PC-3 (cell line): ENCODE measurements around the gene CREBBP. TPM values are rescaled to one million over a fixed set of nuclear protein-coding genes. Genes with fewer than 3 reads are reported as not detected.

Source experiments
- ATAC-seq: fragments of 200-7000 bp; cut with Tn5 transposase; 2 replicates; pipeline ENCODE4 v1.9.1; 2020; ENCODE audit warnings: mild to moderate bottlenecking, moderate library complexity
- BruUV-seq: library from RNA; stranded (reverse); fragments of 400-500 nt; replicated peaks from 2 replicates; lab custom pipeline; 2021; lab: Mats Ljungman, UMichigan
- CTCF ChIA-PET: fragments of 300-600 bp; sonication (Branson Sonifier 250); formaldehyde crosslinking; loops from one replicate; lab custom pipeline; 2022; ENCODE audit warnings: antibody characterized with exemption; lab: Charles Lee
- POLR2A ChIA-PET: fragments of 300-600 bp; sonication (Branson Sonifier 250); formaldehyde crosslinking; loops from one replicate; lab custom pipeline; 2022; ENCODE audit warnings: antibody characterized with exemption; ENCODE audit not compliant: unreplicated experiment; lab: Charles Lee
- DNase-seq: peaks from one replicate; pipeline ENCODE4 v3.0.0-alpha.2; 2015
- H2AFZ ChIP-seq: fragments of 300-600 bp; sonication (generic); 2 replicates; pipeline ENCODE4 v1.6.0; 2016; ENCODE audit warnings: antibody characterized with exemption, low read length
- H3F3A ChIP-seq: fragments of 300-600 bp; sonication (generic); one replicate; pipeline ENCODE4 v1.6.0; 2017; ENCODE audit warnings: antibody characterized with exemption, low read length, control low read depth, mild to moderate bottlenecking; ENCODE audit not compliant: unreplicated experiment
- H3K27ac ChIP-seq: fragments of 300-600 bp; sonication (generic); 2 replicates; pipeline ENCODE4 v1.5.1; 2016; ENCODE audit warnings: mild to moderate bottlenecking, low read length
- H3K27me3 ChIP-seq: fragments of 300-600 bp; sonication (generic); 2 replicates; pipeline ENCODE4 v1.6.1; 2016; ENCODE audit warnings: low read length, mixed read lengths
- H3K36me3 ChIP-seq: fragments of 300-600 bp; sonication (generic); 2 replicates; pipeline ENCODE4 v1.6.1; 2016; ENCODE audit warnings: low read depth, mixed run types, low read length, mixed read lengths
- H3K4me1 ChIP-seq: fragments of 300-600 bp; sonication (generic); 2 replicates; pipeline ENCODE4 v1.5.1; 2016; ENCODE audit warnings: low read length; ENCODE audit not compliant: insufficient read depth
- H3K4me2 ChIP-seq: fragments of 300-600 bp; sonication (generic); 2 replicates; pipeline ENCODE4 v1.6.0; 2016; ENCODE audit warnings: low read length
- H3K4me3 ChIP-seq: fragments of 300-600 bp; sonication (generic); 2 replicates; pipeline ENCODE4 v1.5.1; 2016; ENCODE audit warnings: mild to moderate bottlenecking, low read length, mixed read lengths
- H3K79me2 ChIP-seq: fragments of 300-600 bp; sonication (generic); 2 replicates; pipeline ENCODE4 v1.6.1; 2017; ENCODE audit warnings: low read length, mixed read lengths
- H3K9ac ChIP-seq: fragments of 300-600 bp; sonication (generic); 2 replicates; pipeline ENCODE4 v1.6.0; 2016; ENCODE audit warnings: mild to moderate bottlenecking, low read length
- H3K9me2 ChIP-seq: fragments of 300-600 bp; sonication (generic); replicated peaks from 2 replicates; pipeline ENCODE4 v1.6.1; 2016; ENCODE audit warnings: mixed run types, low read length, mixed read lengths
- H3K9me3 ChIP-seq: fragments of 300-600 bp; sonication (generic); 2 replicates; pipeline ENCODE4 v1.6.1; 2016; ENCODE audit warnings: low read length, mixed read lengths
- H4K20me1 ChIP-seq: fragments of 300-600 bp; sonication (generic); 2 replicates; pipeline ENCODE4 v1.6.1; 2016; ENCODE audit warnings: low read length, mixed read lengths
- EZH2 ChIP-seq: fragments of 300-600 bp; sonication (generic); IDR thresholded peaks from one replicate; pipeline ENCODE4 v1.6.1; 2017; ENCODE audit warnings: antibody characterized with exemption, mild to moderate bottlenecking, low read length; ENCODE audit not compliant: unreplicated experiment
- EZH2phosphoT487 ChIP-seq: fragments of 300-600 bp; sonication (generic); IDR thresholded peaks from 2 replicates; pipeline ENCODE4 v1.6.1; 2018; ENCODE audit warnings: mild to moderate bottlenecking, antibody characterized with exemption, low read length, borderline replicate concordance
- intact Hi-C: fragments of 100-400 bp; cut with micrococcal nuclease; formaldehyde crosslinking; loops from 2 replicates; pipeline ENCODE4 v1.9.0; 2023
- total RNA-seq: library from RNA; depleted of rRNA; stranded (reverse); fragments of >200 nt; gene quantifications from 2 replicates; pipeline ENCODE4 v1.2.3, GENCODE V29; 2014
- TF ChIP-seq, protein P1 (sequence below): fragments of 300-600 bp; sonication (generic); conservative IDR thresholded peaks from 2 replicates; pipeline ENCODE4 v1.5.1; 2017; ENCODE audit warnings: antibody characterized with exemption, low read depth, mild to moderate bottlenecking, low read length

The CREBBP gene
- total RNA-seq, 1 experiment from 2014 or later = 21.9 TPM

DNA sequence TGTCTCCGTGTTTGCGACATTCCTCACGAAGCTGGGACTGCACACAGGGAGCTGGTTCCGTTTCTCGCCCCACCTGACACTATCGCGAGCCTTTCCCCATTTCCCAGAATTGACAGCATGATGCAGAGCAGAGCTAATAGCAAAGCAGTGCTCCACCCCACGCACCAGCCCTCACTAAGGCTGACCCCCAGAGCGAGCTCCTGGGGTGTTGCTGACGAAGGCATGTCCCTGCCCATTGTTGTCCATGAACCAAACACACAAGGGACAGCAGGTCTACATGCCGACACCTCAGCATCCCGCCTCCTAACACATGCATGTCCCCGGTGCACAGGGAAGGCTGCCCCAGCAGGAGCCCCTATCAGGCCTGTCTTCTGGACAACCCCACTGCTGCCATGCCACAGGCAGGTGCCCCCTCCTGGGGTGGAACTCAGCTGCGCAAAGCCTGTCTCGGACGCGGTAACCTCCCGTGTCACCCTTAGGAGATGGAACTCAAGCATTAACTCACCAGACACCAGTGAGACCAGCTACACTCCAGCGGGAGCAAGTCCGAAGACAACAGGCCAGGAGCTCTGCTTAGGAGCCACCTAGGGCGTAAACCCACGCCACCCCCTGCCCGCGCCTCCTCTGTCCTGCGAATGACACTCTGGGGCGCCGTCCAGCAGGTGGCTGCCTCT, 146.3 kb downstream of the CREBBP start:
- POLR2A ChIA-PET = no interaction called here
- Histone ChIP-seq H3K4me1 (no peaks in the 10 kb centered on the region), H3F3A (no peaks in the 10 kb centered on the region), H3K4me3 (no peak overlapping the region), H3K9ac (no peak overlapping the region), H3K79me2 (no peaks in the 10 kb centered on the region), H3K27me3 (no peaks in the 10 kb centered on the region), H2AFZ (no peak overlapping the region), H3K4me2 (no peak overlapping the region), H3K36me3 (peaks cover 9% of the 10 kb centered on the region), H3K9me3 (no peaks in the 10 kb centered on the region), H3K9me2 (no peaks in the 10 kb centered on the region), H4K20me1 (no peaks in the 10 kb centered on the region), H3K27ac (no peak overlapping the region)
- TF ChIP-seq, protein P1, sequence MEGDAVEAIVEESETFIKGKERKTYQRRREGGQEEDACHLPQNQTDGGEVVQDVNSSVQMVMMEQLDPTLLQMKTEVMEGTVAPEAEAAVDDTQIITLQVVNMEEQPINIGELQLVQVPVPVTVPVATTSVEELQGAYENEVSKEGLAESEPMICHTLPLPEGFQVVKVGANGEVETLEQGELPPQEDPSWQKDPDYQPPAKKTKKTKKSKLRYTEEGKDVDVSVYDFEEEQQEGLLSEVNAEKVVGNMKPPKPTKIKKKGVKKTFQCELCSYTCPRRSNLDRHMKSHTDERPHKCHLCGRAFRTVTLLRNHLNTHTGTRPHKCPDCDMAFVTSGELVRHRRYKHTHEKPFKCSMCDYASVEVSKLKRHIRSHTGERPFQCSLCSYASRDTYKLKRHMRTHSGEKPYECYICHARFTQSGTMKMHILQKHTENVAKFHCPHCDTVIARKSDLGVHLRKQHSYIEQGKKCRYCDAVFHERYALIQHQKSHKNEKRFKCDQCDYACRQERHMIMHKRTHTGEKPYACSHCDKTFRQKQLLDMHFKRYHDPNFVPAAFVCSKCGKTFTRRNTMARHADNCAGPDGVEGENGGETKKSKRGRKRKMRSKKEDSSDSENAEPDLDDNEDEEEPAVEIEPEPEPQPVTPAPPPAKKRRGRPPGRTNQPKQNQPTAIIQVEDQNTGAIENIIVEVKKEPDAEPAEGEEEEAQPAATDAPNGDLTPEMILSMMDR = no peak
- no peak for TF ChIP-seq EZH2phosphoT487
- no peak for TF ChIP-seq EZH2
- CTCF ChIA-PET = no interaction called here
- intact Hi-C loops = no loop called here
- no peak for ATAC-seq
- no peak for DNase-seq
- BruUV-seq = no TSS peak

DNA sequence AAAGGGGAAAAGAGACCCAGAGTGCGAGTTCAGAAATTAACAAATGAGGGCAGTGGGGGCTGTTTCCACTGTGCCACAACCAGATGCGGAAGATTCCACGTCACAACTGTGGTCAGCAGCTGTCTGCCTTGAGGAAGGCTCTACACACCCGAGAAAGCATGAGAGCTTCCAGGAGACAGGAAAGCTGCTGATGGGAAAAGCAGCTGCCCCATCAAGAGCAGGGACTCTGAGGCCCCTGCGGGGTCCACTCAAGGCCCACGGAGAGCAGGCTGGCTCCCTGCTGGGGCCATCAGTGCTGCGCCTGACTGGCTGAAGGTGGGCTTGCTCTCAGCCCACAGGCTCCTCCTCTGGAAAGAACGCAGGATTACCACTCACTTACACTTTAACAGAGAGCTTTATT, 148.3 kb downstream of the CREBBP start:
- POLR2A ChIA-PET = no interaction called here
- H3K79me2 ChIP-seq = no peaks in the 10 kb centered on the region
- TF ChIP-seq EZH2phosphoT487 = no peak
- no peak for TF ChIP-seq EZH2
- TF ChIP-seq, protein P1 = no peak
- no peaks in the 10 kb centered on the region for H3K4me1 ChIP-seq
- no peak for ATAC-seq
- H3K9me3 ChIP-seq = no peaks in the 10 kb centered on the region
- no peaks in the 10 kb centered on the region for H3K27me3 ChIP-seq
- no peak overlapping the region for H2AFZ ChIP-seq
- H3K4me2 ChIP-seq = no peak overlapping the region
- CTCF ChIA-PET = no interaction called here
- H3F3A ChIP-seq = no peaks in the 10 kb centered on the region
- no peaks in the 10 kb centered on the region for H3K9me2 ChIP-seq
- no peaks in the 10 kb centered on the region for H4K20me1 ChIP-seq
- intact Hi-C loops = no loop called here
- no peak overlapping the region for H3K4me3 ChIP-seq
- DNase-seq = no peak
- no peak overlapping the region for H3K9ac ChIP-seq
- H3K27ac ChIP-seq = no peak overlapping the region
- no TSS peak for BruUV-seq
- peaks cover 9% of the 10 kb centered on the region for H3K36me3 ChIP-seq

DNA sequence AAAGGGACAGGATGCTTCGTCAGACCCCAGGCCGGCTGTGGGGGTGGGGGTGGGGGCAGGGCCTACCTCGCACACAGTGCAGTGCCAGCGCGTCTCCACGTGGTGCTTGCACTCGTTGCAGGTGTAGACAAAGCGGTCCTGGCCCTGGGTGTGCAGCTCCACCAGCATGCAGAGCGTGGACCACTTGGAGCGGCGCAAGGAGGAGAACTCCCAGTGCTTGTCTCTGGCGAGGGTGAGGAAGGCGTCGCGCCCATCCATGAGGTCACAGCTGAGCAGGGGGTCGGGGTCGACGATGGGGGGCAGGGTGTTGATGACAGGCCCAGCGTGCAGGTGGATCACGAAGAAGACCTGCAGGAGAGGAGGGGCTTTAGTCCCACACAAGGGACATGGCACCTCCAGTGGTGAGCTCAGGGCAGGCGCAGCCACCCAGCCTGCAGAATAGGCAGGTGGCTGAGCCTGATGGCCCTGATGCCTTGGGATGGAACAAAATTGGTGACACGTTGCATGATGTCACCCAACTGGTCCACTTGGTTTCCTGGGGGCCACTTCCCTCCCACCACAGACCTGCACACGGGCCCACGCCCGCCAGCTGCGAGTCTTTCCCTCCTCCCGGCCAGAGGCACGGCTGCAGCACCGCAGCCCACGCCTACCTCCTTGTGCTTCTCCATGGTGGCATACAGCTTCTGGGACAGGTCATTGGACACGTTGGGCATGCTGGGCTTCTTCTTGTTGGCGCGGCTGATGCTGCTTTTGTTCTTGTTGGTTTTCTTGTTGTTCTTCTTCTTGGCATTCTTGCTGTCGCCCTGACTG, 149.2 kb downstream of the CREBBP start:
- Histone ChIP-seq H3K4me1 (no peaks in the 10 kb centered on the region), H3K9me3 (no peaks in the 10 kb centered on the region), H3K9me2 (no peaks in the 10 kb centered on the region), H3K4me3 (no peak overlapping the region), H3K27me3 (no peaks in the 10 kb centered on the region), H3K36me3 (peaks cover 5% of the 10 kb centered on the region; the same call in 1 of the 2 replicates), H3K9ac (no peak overlapping the region), H3K4me2 (no peak overlapping the region), H3F3A (no peaks in the 10 kb centered on the region), H2AFZ (no peak overlapping the region), H3K79me2 (no peaks in the 10 kb centered on the region), H3K27ac (no peak overlapping the region), H4K20me1 (no peaks in the 10 kb centered on the region)
- ChIA-PET POLR2A (interaction anchor here (0.5 kb wide), 1 partner anchor 210 kb away, joined by 4 read pairs; no protein-coding TSS in a partner anchor), CTCF (no interaction called here)
- no TSS peak for BruUV-seq
- DNase-seq (no peak), ATAC-seq (no peak)
- no peak for TF ChIP-seq EZH2
- TF ChIP-seq EZH2phosphoT487 = no peak
- TF ChIP-seq, protein P1 = no peak
- intact Hi-C loops = no loop called here
